ENCODE results near the gene TYW5.
"Not testable (repeated sequence)": the region's sequence is repeated elsewhere in the genome, so short reads cannot be mapped to it uniquely, and the experiment has no call there.

The TYW5 gene

DNA sequence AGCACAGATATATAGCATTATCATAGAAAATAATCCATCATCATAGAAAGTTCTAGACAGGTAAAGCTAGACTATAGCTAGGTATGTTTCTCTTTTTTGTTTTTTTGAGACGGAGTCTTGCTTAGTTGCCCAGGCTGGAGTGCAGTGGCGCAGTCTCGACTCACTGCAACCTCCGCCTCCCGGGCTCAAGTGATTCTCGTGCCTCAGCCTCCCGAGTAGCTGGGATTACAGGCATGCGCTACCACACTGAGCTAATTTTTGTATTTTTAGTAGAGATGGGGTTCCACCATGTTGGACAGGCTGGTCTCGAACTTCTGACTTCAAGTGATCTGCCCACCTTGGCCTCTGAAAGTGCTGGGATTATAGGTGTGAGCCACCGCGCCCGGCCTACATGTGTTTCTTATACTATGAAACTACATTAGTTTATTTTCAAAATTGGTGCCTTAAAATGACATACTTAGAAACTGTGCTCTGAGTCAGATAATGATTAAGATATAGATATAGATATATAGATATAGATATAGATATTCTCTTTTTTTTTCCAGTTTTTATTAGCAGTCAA lies 42.7 kb downstream of the TYW5 start:
- not testable (repeated sequence) for DNase-seq

DNA sequence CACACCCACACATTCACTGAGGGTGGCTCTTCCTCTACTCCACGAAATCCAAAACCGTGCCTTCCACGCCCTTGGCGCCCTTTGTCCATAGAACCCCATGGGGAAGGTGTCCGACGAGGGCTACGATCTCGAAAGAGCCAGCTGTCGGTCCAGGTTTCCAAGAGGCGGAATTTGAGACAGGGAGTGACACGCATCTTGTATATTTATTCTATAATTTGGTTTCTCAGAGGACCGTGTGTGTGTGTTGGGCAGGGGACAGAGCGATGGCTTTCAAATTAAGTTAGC lies 43.5 kb downstream of the TYW5 start:
- DNase-seq: peak; percentile 41

DNA sequence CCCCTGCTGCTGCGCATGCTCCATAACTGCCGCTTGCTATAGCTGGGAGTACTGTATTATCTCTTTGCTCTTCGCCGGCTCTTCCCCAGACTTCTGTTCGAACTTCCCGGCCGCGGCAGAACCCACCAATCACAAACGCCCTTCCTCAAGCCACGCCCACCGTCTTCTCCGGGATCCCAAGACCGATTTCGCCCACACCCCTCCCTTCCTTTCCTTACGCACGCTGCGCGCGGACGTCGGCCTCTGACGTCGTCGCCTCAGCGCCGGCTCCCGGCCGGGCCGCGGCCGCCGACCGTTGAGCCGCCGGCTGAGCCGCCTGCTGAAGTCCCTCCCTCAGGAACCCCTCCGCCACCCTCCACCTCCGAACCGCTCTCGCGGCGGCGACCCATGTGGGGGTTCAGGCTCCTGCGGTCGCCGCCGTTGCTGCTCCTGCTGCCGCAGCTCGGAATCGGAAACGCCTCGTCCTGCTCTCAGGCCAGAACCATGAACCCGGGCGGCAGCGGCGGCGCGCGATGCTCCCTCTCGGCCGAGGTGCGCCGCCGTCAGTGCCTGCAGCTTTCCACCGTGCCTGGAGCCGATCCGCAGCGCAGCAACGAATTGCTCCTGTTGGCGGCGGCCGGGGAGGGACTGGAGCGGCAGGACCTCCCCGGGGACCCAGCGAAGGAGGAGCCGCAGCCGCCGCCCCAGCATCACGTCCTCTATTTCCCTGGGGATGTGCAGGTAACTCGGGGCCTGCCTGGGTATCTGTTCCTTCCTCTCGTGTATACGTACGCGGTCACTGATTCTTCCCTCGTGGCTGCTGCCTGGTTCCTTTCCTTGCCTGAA lies 44.0 kb downstream of the TYW5 start, which contains the start of gene C2orf69:
C2orf69 (plus strand) TSS at position 242 of the 825 bp plus-strand sequence; CDS start at position 388, 146 bp downstream.
- DNase-seq: peak; percentile 96

DNA sequence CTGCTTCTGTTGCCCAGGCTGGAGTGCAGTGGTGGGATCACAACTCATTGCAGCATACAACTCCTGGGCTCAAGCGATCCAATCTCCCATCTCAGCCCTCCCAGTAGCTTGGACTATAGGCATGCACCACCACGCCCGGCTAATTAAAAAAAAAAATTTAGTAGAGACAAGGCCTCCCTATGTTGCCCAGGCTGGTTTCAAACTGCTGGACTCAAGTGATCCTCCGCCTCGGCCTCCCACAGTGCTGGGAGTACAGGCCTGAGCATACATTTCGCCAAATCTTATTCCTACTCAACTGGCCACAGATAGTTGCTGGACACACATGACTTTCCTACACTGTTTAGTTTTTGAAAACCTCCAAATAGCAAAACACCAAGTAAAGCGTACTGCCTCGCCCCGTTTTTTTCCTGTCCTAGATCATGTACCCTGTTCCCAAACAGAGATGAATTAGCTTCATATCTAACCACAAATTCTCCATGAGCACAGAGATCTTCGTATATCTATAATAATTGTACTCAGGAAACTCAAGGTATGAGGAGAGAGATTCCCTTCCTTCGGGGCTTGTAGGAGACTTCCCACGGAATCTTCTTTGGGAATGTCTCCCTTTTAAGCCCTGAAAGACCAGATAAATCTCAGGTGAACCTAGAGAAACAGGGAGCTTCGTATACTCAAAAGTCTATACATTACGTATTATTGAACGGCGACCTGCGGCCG lies 44.8 kb downstream of the TYW5 start:
- no peak for DNase-seq

DNA sequence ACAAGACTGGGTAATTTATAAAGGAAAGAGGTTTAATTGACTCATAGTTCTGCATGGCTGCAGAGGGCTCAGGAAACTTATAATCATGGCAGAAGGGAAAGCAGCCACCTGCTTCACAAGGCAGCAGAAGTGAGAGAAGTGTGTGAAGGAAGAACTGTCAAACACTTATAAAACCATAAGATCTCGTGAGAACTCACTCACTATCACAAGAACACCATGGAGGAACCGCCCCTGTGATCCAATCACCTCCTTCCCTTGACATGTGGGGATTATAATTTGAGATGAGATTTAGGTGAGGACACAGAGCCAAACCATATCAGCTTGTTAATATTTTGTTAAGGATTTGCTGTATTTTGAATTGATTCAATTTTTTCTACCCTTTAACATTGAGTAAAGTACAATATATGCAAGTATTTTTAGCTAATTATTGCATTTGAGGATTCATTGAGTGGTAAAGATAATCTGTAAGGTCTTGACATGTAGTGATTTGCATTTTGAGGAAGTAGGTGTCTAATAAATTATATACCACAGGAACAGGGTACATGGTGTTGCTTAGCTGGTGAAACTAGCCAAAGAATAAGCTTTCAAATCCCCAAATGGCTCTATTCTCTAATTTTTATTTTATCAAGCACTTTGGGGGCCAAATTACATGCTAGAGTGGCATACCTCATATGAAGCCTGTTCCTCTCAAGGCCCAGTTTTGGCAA lies 48.1 kb downstream of the TYW5 start:
- DNase-seq: no peak

DNA sequence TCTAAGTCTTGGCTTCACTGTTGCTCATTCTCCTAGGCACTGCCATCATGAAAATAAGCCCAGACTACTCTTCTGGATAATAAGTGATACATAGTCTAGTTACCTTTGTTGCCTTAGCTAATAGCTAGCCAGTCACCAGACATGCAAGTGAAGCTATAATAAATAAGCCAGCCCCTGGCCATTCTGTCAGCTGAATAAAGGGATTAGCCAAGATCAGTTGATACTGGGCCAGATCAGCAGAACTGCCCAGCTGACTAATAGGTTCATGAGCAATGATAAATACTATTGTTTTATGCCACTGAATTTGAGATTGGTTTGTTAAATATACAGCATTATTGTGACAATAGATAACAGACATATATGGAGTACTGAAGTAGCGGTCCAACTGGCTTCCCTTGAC lies 52.2 kb downstream of the TYW5 start:
- no peak for DNase-seq

DNA sequence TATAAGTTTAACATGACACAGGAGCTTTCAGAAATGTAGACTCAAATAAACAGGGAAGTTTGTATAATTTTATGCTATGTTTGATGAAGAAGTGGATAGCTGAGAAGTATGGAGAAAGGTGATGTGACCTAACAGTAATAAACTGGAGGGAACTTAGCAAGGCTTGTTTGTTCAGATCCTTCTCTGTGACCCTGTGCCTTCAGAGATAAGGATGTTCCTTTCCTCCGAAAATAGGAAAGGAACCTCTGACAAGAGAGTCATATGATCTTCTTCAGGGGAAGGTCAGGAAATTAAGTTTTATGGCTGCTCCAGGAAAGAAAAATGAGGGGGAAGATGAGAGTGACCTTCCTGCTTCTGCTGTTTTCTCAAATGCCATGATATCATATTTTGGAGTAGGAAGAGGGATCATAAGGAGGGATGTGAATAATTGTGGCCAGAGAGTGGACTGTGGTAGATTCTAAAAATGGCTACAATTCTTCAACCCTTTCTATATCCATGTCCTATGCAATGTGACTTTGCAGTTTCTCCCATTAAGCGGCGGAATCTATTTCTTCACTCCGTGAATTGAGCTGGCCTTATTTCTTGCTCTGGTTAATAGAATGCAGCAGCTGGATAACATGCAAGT lies 52.7 kb downstream of the TYW5 start:
- DNase-seq: no peak

DNA sequence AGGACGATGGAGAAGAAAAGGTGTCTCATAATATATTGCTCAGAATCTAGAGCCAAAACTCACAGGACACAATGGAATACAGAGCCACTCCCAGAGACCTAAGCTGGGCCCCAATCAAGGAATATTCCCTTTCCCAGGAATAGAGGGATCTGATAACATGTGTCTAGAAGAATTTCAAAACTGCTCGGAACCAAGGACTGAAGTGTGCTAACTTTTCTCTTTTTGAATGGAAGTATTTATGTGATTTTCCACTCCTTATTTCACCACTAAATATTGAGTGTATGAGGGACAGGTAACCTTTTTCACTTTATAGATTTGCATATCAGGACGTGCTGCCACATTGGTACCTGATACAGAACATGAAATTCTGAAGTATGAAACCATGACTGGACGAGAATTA lies 53.3 kb downstream of the TYW5 start:
- no peak for DNase-seq

DNA sequence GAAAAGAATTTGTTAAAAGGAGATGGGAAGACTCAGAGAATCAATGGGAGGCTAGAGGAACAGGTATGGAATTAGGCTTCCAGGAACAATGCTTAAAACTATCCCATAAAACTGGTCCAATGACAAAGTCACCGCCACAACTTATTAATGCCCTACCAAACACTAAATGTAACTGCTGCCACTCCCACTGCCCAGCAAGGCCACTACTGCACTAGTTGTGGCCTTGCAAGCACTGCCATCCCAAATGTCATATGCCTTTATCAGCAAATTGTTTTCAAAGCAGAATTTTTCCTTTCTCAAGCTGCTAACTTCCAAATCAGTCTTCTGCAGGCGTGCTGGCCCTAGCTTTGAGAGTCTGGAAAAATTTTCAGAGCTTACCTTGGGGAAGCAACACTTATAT lies 58.7 kb downstream of the TYW5 start:
- DNase-seq: no peak

DNA sequence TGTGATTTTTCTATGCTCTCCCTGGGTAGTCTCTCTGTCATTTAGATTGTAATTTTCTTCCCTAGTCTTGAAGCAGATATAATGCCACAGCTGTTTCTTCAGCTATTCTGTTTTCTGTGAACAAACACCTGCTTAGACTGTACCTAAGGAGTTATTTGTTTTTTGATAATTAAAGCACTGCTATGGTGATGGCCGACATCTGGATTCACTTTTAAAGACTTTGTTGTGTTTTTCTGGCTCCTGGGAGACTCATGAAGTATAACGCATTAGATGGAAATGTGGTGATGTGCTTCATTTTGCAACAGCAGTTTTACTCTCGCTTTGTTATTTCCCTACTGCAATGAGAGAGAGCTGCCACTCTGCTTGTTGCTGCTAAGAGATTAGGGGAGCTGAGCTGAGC lies 59.9 kb downstream of the TYW5 start:
- no peak for DNase-seq

DNA sequence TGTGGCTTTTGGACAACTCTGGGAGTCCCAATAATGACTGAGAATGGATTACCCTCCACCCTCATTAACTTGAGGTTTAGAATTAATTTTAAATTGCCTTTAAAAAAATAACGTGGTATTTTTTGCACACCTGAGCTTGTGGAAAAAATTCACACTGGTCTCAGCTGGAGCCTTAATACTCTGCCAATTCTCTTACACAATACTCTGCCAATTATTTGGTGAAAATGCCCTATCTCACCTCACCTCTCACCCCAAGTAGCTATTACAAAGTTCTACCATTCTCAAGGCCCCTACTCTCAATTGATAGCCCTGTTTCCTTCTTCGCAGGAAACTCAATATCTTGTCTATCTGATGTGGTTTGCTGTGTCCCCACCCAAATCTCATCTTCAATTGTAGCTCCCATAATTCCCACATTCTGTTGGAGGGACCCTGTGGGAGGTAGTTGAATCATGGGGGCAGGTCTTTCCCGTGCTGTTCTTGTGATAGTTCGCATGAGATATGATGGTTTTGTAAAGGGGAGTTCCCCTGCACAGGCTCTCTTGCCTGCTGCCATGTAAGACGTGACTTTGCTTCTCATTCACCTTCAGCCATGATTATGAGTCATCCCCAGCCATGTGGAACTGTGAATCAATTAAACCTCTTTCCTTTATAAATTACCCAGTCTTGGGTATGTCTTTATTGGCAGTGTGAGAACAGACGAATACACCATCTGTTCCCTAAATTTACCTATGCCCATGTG lies 71.6 kb downstream of the TYW5 start:
- no peak for DNase-seq

DNA sequence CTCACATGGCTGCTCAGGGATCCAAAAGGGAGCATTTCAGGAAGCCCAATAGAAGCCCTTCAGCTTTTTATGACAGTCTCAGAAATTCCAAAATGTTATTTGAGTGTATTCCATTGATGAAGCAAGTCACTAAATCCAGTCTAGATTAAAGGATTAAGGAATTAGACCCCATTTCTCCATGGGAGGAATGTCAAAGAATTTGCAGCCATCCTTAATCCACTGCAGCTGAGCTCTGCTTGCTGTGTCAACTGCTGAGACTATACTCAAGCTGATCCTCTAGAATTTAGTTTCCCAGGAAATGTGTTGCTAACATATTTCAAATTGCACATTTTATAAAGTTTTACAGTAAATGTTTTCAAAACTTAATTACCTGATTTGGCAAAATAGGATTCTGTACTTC lies 72.6 kb downstream of the TYW5 start:
- no peak for DNase-seq

Measured in COR-L47 (cell line).